Neural cell (in vitro differentiated cells): ENCODE results near the gene LY6G5C.

Experiments used
- CTCF ChIP-seq: fragments of 450-650 bp; IDR thresholded peaks from 2 replicates; pipeline ENCODE4 v1.5.1; 2014; ENCODE audit warnings: antibody characterized with exemption, mild to moderate bottlenecking, moderate library complexity; ENCODE audit not compliant: poor library complexity, severe bottlenecking
- EZH2 ChIP-seq: fragments of 200-600, 300-800 bp; shearing (Covaris generic), sonication (generic); IDR thresholded peaks from 2 replicates; pipeline ENCODE4 v1.6.1; 2014; ENCODE audit warnings: antibody characterized with exemption, low read length, borderline replicate concordance, mild to moderate bottlenecking; ENCODE audit not compliant: insufficient read depth, poor library complexity, severe bottlenecking

DNA sequence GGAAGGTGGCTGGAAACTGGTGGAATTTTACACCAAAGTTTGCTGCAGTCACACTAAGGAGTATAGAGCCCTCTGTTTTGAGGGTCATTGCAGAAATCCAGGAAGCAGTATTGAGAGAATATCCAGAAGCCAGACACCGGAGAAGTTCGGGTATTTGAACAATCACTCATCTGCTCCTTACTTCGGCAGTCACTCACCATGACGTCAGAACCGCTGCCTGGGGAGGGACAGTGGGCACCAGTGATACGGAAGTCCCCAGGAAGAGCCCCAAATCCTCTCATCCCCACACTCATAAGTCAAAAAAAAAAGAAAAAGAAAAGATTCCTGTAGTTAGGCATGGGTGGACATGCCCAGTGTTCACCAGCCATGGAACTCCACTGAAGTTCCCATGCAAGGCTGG lies 4.0 kb downstream of the LY6G5C start:
- TF ChIP-seq EZH2 (no peak), CTCF (no peak)
